Tibial nerve (tissue), 3 donors: Measurements from ENCODE around the gene EPHA7.

ENCODE experiments used
- CTCF ChIP-seq, 5 experiments: fragments of 200-600 bp in 3 of 5; fragments of 450-650 bp in 2 of 5; sonication (generic) in 3 of 5; IDR thresholded peaks; one replicate each; pipeline ENCODE4 v1.5.1; 2016 to 2019; ENCODE audit warnings: antibody characterized with exemption in 5 of 5, mild to moderate bottlenecking in 3 of 5, moderate library complexity in 2 of 5
- POLR2A ChIP-seq, 2 donors: fragments of 450-650 bp; IDR thresholded peaks; one replicate each; pipeline ENCODE4 v1.6.1; 2017; ENCODE audit warnings: antibody characterized with exemption in 2 of 2, mild to moderate bottlenecking in 2 of 2, moderate library complexity in 2 of 2

GRCh38 chr6:93278241-93278640, 141.1 kb downstream of the EPHA7 start:
- no peak for TF ChIP-seq CTCF (IDR thresholded peaks at IDR 0.05)
- no peak for TF ChIP-seq POLR2A (IDR thresholded peaks at IDR 0.05)
